Neural cell (in vitro differentiated cells): ENCODE measurements around the gene CSMD2. TPM values are rescaled to one million over a fixed set of nuclear protein-coding genes. Genes with fewer than 3 reads are reported as not detected.

Source experiments
- H2AFZ ChIP-seq: fragments of 200-600, 300-800 bp; sonication (generic), shearing (Covaris generic); 2 replicates; pipeline ENCODE4 v1.6.0; 2014; ENCODE audit warnings: low read depth, mild to moderate bottlenecking, antibody characterized with exemption, low read length, moderate library complexity
- H3F3A ChIP-seq: fragments of 200-600 bp; shearing (Covaris generic); 2 replicates; pipeline ENCODE4 v1.6.1; 2016; ENCODE audit warnings: mild to moderate bottlenecking, moderate library complexity, mixed read lengths, antibody characterized with exemption, low read length; ENCODE audit not compliant: insufficient read depth, poor library complexity, severe bottlenecking
- H3K27ac ChIP-seq: fragments of 200-600, 300-800 bp; sonication (generic), shearing (Covaris generic); 2 replicates; pipeline ENCODE4 v1.5.1; 2014; ENCODE audit warnings: mild to moderate bottlenecking, low read length, moderate library complexity
- H3K27me3 ChIP-seq: fragments of 300-800, 200-600 bp; sonication (generic), shearing (Covaris generic); 2 replicates; pipeline ENCODE4 v1.6.0; 2014; ENCODE audit warnings: mild to moderate bottlenecking, low read depth, low read length, moderate library complexity; ENCODE audit not compliant: insufficient read depth
- H3K36me3 ChIP-seq: fragments of 300-800, 200-600 bp; sonication (generic), shearing (Covaris generic); 2 replicates; pipeline ENCODE4 v1.5.1; 2014; ENCODE audit warnings: mild to moderate bottlenecking, antibody characterized with exemption, low read length, moderate library complexity; ENCODE audit not compliant: insufficient read depth
- H3K4me2 ChIP-seq: fragments of 300-800, 200-600 bp; sonication (generic), shearing (Covaris generic); 2 replicates; pipeline ENCODE4 v1.6.0; 2014; ENCODE audit warnings: mild to moderate bottlenecking, low read length
- H3K4me3 ChIP-seq: fragments of 300-800, 200-600 bp; sonication (generic), shearing (Covaris generic); 2 replicates; pipeline ENCODE4 v1.5.1; 2014; ENCODE audit warnings: mild to moderate bottlenecking, low read length, moderate library complexity
- H3K79me2 ChIP-seq: fragments of 200-600 bp; shearing (Covaris generic); replicated peaks from 2 replicates; pipeline ENCODE4 v1.6.0; 2014; ENCODE audit warnings: mild to moderate bottlenecking, low read length, moderate library complexity; ENCODE audit not compliant: insufficient read depth
- H3K9ac ChIP-seq: fragments of 300-800, 200-600 bp; sonication (generic), shearing (Covaris generic); 2 replicates; pipeline ENCODE4 v1.6.1; 2016; ENCODE audit warnings: mild to moderate bottlenecking, low read length, mixed read lengths
- H3K9me2 ChIP-seq: fragments of 200-600 bp; shearing (Covaris generic); 2 replicates; pipeline ENCODE4 v1.6.1; 2016; ENCODE audit warnings: mild to moderate bottlenecking, low read length, mixed read lengths; ENCODE audit not compliant: insufficient read depth
- H3K9me3 ChIP-seq: fragments of 200-600, 300-800 bp; sonication (generic), shearing (Covaris generic); 2 replicates; pipeline ENCODE4 v1.6.1; 2016; ENCODE audit warnings: mild to moderate bottlenecking, mixed run types, low read length, moderate library complexity, mixed read lengths
- H4K20me1 ChIP-seq: fragments of 200-600 bp; shearing (Covaris generic); 2 replicates; pipeline ENCODE4 v1.6.1; 2016; ENCODE audit warnings: mild to moderate bottlenecking, mixed run types; ENCODE audit not compliant: insufficient read depth
- CTCF ChIP-seq: fragments of 450-650 bp; IDR thresholded peaks from 2 replicates; pipeline ENCODE4 v1.5.1; 2014; ENCODE audit warnings: antibody characterized with exemption, mild to moderate bottlenecking, moderate library complexity; ENCODE audit not compliant: poor library complexity, severe bottlenecking
- EP300 ChIP-seq: fragments of 450-650 bp; conservative IDR thresholded peaks from 2 replicates; pipeline ENCODE4 v1.6.1; 2014; ENCODE audit warnings: antibody characterized with exemption, mild to moderate bottlenecking, moderate library complexity; ENCODE audit not compliant: poor library complexity, severe bottlenecking
- EZH2 ChIP-seq: fragments of 200-600, 300-800 bp; shearing (Covaris generic), sonication (generic); IDR thresholded peaks from 2 replicates; pipeline ENCODE4 v1.6.1; 2014; ENCODE audit warnings: antibody characterized with exemption, low read length, borderline replicate concordance, mild to moderate bottlenecking; ENCODE audit not compliant: insufficient read depth, poor library complexity, severe bottlenecking
- MXI1 ChIP-seq: fragments of 450-650 bp; conservative IDR thresholded peaks from 2 replicates; pipeline ENCODE4 v1.6.1; 2014; ENCODE audit warnings: antibody characterized with exemption, mild to moderate bottlenecking; ENCODE audit not compliant: poor library complexity, severe bottlenecking
- POLR2AphosphoS5 ChIP-seq: IDR thresholded peaks from 2 replicates; pipeline ENCODE4 v1.6.1; 2012
- RAD21 ChIP-seq: fragments of 450-650 bp; conservative IDR thresholded peaks from 2 replicates; pipeline ENCODE4 v1.6.1; 2014; ENCODE audit warnings: antibody characterized with exemption, mild to moderate bottlenecking, moderate library complexity
- REST ChIP-seq: IDR thresholded peaks from 2 replicates; pipeline ENCODE4 v1.6.1; 2012; ENCODE audit warnings: borderline replicate concordance
- SMC3 ChIP-seq: fragments of 450-650 bp; conservative IDR thresholded peaks from 2 replicates; pipeline ENCODE4 v1.6.1; 2014; ENCODE audit warnings: antibody characterized with exemption, mild to moderate bottlenecking, moderate library complexity; ENCODE audit not compliant: poor library complexity
- TAF1 ChIP-seq: IDR thresholded peaks from 2 replicates; pipeline ENCODE4 v1.6.1; 2012; ENCODE audit warnings: low read depth
- polyA plus RNA-seq: library from polyadenylated mRNA; depleted of rRNA; stranded (reverse); fragments of >200 nt; gene quantifications from 2 replicates; pipeline ENCODE4 v1.2.3, GENCODE V29; 2014

Gene CSMD2
- polyA plus RNA-seq, 1 donor from 2014 or later: 9.6 TPM

GRCh38 chr1:33532936-33533335 is 632.1 kb downstream of the CSMD2 start:
- Histone ChIP-seq H3K4me2 (no peak overlapping the region), H4K20me1 (no peaks in the 10 kb centered on the region), H3K36me3 (peaks cover 6% of the 10 kb centered on the region), H3K9me3 (no peaks in the 10 kb centered on the region), H3K9ac (no peak overlapping the region), H3K4me3 (no peak overlapping the region), H3F3A (no peaks in the 10 kb centered on the region), H3K27ac (no peak overlapping the region), H2AFZ (no peak overlapping the region), H3K9me2 (no peaks in the 10 kb centered on the region), H3K79me2 (no peaks in the 10 kb centered on the region), H3K27me3 (no peaks in the 10 kb centered on the region)
- TF ChIP-seq POLR2AphosphoS5 (no peak), TAF1 (no peak), EP300 (no peak), REST (no peak), EZH2 (no peak), SMC3 (no peak), RAD21 (no peak)

GRCh38 chr1:33532250-33532649 is 632.8 kb downstream of the CSMD2 start:
- Histone ChIP-seq H3K9ac (no peak overlapping the region), H3K79me2 (no peaks in the 10 kb centered on the region), H3K4me3 (no peak overlapping the region), H3K4me2 (no peak overlapping the region), H2AFZ (no peak overlapping the region), H3K9me2 (no peaks in the 10 kb centered on the region), H3K27ac (no peak overlapping the region), H3K27me3 (no peaks in the 10 kb centered on the region), H3K36me3 (peaks cover 6% of the 10 kb centered on the region), H3F3A (no peaks in the 10 kb centered on the region), H3K9me3 (no peaks in the 10 kb centered on the region), H4K20me1 (no peaks in the 10 kb centered on the region)
- no peak for TF ChIP-seq EZH2

GRCh38 chr1:33529957-33530356 is 635.1 kb downstream of the CSMD2 start:
- no peak overlapping the region for H3K4me3 ChIP-seq

More at GRCh38 chr1:33529957-33530356, 635.1 kb downstream of the CSMD2 start:
- Histone ChIP-seq H3F3A (no peaks in the 10 kb centered on the region), H3K27me3 (no peaks in the 10 kb centered on the region), H3K79me2 (no peaks in the 10 kb centered on the region), H3K9me3 (no peaks in the 10 kb centered on the region), H4K20me1 (no peaks in the 10 kb centered on the region), H3K9me2 (no peaks in the 10 kb centered on the region), H3K36me3 (peaks cover 18% of the 10 kb centered on the region), H3K27ac (no peak overlapping the region), H3K9ac (no peak overlapping the region), H3K4me2 (no peak overlapping the region), H2AFZ (no peak overlapping the region)
- TF ChIP-seq REST (no peak), TAF1 (no peak), RAD21 (no peak), SMC3 (no peak), EZH2 (no peak), EP300 (no peak), POLR2AphosphoS5 (no peak), CTCF (no peak), MXI1 (no peak)
